Measurements from ENCODE around the gene LHFPL2.

Gene LHFPL2

DNA sequence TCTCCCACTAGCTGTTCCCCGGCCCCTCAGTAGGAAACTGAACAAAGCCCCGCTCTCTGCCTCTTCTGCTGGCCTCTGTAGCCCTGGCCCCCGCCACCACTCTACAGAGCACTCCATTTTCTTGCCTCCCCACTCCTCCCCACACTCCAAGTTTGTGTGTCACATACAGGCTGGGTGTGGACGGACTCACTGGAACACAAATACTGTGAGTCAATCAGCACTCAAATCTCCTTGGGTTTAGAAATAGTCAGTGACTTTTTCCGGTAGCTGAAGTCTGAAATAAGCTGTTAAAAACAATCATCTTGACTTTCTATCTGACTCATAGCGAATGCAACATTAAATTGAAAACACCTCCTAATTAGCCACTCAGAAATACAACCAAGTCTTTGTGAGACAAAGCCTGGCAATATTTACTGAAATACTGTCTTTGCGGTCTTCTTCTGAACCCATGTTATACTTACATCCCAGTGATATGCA, 122.5 kb downstream of the LHFPL2 start:
- no peak for DNase-seq (ENCODE audit: low read depth, low spot score)
- H3K4me3 ChIP-seq (ENCODE audit: low read depth, low read length): no peak overlapping the region
- POLR2A ChIA-PET: no interaction called here
- CTCF ChIA-PET: interaction anchor here (1.8 to 2.0 kb wide), 2 partner anchors 8 to 12 kb away, joined by 6 to 7 read pairs; no protein-coding TSS in a partner anchor
- TF ChIP-seq, protein P1, sequence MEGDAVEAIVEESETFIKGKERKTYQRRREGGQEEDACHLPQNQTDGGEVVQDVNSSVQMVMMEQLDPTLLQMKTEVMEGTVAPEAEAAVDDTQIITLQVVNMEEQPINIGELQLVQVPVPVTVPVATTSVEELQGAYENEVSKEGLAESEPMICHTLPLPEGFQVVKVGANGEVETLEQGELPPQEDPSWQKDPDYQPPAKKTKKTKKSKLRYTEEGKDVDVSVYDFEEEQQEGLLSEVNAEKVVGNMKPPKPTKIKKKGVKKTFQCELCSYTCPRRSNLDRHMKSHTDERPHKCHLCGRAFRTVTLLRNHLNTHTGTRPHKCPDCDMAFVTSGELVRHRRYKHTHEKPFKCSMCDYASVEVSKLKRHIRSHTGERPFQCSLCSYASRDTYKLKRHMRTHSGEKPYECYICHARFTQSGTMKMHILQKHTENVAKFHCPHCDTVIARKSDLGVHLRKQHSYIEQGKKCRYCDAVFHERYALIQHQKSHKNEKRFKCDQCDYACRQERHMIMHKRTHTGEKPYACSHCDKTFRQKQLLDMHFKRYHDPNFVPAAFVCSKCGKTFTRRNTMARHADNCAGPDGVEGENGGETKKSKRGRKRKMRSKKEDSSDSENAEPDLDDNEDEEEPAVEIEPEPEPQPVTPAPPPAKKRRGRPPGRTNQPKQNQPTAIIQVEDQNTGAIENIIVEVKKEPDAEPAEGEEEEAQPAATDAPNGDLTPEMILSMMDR (IDR thresholded peaks at IDR 0.05; ENCODE audit: insufficient read depth, low read length, missing control alignments): no peak

DNA sequence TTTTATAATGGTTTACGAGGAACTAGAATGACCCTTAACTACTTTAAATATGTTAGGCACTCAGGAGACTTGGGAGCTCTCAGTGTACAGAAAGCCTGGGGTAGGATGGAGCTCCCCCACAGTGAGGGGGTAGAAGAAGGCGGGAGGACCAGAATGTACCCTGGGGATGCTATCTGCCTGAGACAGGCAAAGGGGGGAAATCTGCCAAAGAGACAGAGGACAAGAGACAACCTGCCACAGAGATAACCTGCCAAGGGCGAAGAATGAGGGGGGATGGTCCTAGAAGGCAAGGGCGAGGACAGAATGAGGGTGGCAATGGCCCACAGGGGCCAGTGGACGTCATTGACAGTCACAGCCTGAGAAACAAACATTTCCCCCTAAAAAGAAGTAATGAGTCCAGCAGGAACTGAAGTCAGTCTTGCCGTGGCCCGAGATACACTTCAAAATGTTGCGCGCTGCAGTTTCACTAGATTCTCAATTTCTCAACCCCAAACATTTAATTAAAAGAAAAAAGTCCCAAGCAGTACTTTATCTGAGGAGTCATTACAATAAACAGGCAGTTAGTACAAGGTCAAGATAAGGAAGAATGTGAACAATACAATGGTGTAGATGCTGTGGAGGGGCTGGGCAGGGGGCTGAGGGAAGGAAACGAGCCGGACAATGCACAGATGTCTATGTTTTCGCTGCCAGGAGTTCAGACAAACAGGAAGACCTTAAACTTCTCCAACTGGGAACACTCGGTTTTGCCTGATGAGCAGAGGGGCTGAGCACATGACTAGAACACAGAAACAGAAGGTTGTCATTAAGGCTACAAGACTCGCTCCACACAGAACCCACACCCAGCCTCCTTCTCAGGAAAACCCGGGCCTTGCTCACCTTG, 125.0 kb downstream of the LHFPL2 start:
- CTCF ChIA-PET: no interaction called here
- no peak for DNase-seq (ENCODE audit: low read depth, low spot score)
- TF ChIP-seq, protein P1 (IDR thresholded peaks at IDR 0.05; ENCODE audit: insufficient read depth, low read length, missing control alignments): no peak
- POLR2A ChIA-PET: no interaction called here
- no peak overlapping the region for H3K4me3 ChIP-seq (ENCODE audit: low read depth, low read length)

DNA sequence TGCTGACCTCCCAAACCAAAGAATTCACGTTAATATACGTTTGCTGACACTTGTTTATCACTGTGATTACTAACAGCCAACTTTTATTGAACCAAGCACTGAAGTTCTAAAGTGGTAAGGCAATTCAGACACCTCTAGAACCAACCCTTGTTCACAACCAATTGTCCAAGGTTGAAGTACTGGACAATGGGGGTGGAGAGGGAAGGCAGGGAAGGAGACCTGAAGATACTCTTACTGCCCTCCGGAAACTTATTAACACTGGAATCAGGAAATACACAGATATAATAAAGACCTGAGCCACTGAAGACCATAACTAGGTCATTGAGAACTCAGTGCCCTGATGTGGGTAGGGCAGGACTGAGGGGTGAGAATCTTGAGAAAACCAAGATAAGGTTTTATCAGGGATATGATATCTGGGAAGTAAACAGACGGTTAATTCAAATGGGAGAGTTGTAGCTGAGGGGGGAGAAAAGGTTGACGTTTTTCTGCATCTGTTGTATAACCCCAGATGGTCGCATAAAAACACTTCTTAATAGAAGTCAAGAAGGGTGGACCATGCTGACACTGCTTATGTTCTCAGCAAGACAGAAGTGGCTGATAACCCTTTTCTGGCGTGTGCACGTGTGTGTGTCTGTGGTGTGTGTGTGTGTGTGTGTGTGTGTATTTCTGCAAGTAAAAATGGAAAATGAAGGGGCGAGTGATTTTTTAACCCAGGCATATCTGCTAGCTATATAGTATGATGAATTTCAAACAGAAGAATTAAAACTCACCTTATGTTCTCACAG, 125.9 kb downstream of the LHFPL2 start:
- ChIA-PET CTCF (no interaction called here), POLR2A (no interaction called here)
- TF ChIP-seq, protein P1 (IDR thresholded peaks at IDR 0.05; ENCODE audit: insufficient read depth, low read length, missing control alignments): no peak

GRCh38 chr5:78521455-78521854, 127.1 kb downstream of the LHFPL2 start:
- CTCF ChIA-PET: interaction anchor here (0.8 to 0.9 kb wide), 2 partner anchors 16 to 54 kb away, joined by 3 read pairs; no protein-coding TSS in a partner anchor
- DNase-seq (ENCODE audit: low read depth, low spot score): no peak
- TF ChIP-seq, protein P1 (IDR thresholded peaks at IDR 0.05; ENCODE audit: insufficient read depth, low read length, missing control alignments): no peak
- no peak overlapping the region for H3K4me3 ChIP-seq (ENCODE audit: low read depth, low read length)
- POLR2A ChIA-PET: interaction anchor here (0.9 kb wide), 1 partner anchor 16 kb away, joined by 3 read pairs; no protein-coding TSS in a partner anchor

More for the DNA sequence above, 125.9 kb downstream of the LHFPL2 start:
- DNase-seq (ENCODE audit: low read depth, low spot score): no peak
- H3K4me3 ChIP-seq (ENCODE audit: low read depth, low read length): no peak overlapping the region

DNA sequence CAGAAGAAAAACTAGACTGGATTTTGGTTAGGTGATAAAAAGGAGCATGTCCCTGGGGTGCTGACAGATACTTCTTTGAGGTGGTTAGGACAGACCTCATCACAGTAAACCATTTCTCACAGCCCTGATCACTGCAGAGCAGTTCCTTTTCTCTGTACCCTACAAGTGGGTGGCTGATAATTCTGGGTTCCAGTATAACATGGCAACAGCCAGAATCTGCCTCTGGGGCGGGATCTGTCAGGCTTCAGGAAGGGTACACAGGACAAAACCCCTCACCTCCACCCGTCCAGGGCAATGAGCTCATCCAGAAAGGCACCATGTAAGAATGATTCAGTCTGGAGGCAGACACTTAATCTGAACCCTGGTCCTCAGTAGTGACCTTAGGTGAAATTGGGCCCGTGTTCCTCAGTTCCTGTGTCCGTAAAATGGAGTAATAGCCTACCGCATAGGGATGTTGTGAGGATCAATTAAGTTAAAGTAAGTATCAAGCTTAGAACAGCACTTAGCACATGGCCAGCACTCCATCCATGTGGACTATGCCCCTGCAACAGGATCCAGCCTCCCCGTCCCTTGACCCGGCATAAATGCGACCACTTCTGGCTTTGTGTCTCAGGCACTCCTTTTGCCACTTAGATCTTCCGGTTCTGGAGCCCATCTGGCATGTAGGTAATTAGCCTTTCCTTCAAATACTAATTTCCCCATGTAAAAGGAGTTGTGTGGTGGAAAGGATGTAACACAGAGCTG, 129.2 kb downstream of the LHFPL2 start:
- ChIA-PET CTCF (interaction anchor here (1.1 to 1.5 kb wide), 3 partner anchors 10 to 380 kb away, joined by 3 to 4 read pairs (median 4); no protein-coding TSS in a partner anchor), POLR2A (interaction anchor here (0.7 kb wide), 1 partner anchor 13 kb away, joined by 3 read pairs; no protein-coding TSS in a partner anchor)
- TF ChIP-seq, protein P1 (IDR thresholded peaks at IDR 0.05; ENCODE audit: insufficient read depth, low read length, missing control alignments): no peak
- no peak overlapping the region for H3K4me3 ChIP-seq (ENCODE audit: low read depth, low read length)
- no peak for DNase-seq (ENCODE audit: low read depth, low spot score)

All from AG04449 (cell line).